NCI-H146 (cell line): ENCODE results near the gene SGCG.
"Not testable (repeated sequence)": the region's sequence is repeated elsewhere in the genome, so short reads cannot be mapped to it uniquely, and the experiment has no call there.

Experiments
- DNase-seq: peaks from one replicate; lab custom pipeline; 2025; lab: John Stamatoyannopoulos, UW

SGCG gene, protein sequence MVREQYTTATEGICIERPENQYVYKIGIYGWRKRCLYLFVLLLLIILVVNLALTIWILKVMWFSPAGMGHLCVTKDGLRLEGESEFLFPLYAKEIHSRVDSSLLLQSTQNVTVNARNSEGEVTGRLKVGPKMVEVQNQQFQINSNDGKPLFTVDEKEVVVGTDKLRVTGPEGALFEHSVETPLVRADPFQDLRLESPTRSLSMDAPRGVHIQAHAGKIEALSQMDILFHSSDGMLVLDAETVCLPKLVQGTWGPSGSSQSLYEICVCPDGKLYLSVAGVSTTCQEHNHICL

DNA sequence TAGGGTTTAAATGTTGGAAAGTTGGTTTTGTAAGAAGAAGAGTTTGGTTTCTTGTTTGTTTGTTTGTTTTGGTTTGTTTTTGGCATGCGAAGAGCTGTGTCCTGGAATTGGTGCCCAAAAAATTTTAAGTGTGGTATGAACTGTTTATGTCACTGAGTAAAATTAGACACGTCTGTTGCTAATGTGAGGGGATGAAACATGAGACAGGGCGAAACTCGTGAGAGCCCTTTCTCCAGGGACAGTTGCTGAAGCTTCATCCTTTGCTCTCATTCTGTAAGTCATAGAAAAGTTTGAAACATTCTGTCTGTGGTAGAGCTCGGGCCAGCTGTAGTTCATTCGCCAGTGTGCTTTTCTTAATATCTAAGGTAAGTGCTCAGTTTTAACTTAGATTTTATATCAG lies at the start of gene SGCG:
TSS of gene SGCG (plus strand) at position 269 of the 400 bp plus-strand sequence. CDS start 22,716 bp downstream, outside the sequence.
- no peak for DNase-seq

DNA sequence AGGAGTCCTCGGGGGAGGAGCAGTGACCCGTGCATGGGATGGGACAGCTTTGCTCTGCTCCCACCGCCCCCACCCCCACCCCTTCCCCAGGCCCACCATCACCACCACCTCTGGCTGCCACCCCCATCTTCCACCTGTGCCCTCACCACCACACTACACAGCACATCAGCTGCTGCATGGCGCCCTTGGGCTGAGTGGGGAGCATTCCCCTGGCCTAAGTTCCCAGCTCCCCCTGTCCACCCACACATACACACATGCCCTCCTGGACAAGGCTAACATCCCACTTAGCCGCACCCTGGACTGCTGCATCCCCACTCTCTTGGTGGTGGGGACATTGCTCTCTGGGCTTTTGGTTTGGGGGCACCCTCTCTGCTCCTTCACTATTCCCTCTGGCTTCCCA lies 46.2 kb upstream of the SGCG start:
- no peak for DNase-seq

DNA sequence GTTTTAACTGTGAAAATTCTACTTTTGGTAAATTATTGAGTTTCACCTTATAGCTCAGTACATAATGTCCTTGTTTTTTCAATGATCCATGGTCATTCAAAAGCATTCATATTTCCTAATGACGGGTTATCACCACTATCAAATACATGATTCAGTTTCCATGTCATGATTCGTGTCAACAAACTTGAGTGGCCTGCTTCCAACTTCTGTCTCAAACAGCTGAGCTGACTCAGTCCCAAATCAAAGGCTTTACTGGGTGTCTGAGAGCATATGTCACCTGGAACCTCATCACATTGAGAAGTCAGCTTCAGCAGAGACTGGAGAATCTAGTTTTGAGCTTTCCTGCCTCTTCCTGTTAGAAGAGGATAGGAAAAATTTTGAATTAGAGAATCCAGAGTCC lies 40.3 kb upstream of the SGCG start:
- DNase-seq = no peak

DNA sequence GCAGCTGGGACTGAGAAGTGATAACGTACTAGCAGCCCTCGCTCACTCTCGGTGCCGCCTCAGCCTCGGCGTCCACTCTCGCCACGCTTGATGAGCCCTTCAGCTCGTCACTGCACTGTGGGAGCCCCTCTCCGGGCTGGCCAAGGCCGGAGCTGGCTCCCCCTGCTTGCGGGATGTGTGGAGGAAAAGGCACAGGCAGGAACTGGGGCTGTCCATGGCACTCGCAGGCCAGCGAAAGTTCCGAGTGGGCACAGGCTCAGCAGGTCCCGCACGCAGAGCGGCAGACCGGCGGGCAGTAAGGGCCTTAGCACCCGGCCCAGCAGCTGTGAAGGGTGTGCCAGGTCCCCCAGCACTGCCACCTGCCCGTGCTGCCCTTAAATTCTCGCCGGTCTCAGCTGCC lies 38.8 kb upstream of the SGCG start:
- no peak for DNase-seq

DNA sequence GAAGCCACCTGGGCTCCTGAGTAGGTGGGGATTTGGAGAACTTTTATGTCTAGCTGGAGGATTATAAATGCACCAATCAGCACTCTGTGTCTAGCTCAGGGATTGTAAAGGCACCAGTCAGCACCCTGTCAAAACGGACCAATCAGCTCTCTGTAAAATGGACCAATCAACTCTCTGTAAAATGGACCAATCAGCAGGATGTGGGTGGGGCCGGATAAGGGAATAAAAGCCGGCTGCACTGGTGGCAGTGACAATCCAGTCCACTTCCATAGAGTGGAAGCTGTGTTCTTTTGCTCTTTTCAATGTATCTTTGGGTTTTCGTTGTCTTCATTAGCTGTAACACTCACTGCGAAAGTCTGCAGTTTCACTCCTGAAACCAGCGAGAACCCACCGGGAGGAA lies 38.2 kb upstream of the SGCG start:
- not testable (repeated sequence) for DNase-seq

DNA sequence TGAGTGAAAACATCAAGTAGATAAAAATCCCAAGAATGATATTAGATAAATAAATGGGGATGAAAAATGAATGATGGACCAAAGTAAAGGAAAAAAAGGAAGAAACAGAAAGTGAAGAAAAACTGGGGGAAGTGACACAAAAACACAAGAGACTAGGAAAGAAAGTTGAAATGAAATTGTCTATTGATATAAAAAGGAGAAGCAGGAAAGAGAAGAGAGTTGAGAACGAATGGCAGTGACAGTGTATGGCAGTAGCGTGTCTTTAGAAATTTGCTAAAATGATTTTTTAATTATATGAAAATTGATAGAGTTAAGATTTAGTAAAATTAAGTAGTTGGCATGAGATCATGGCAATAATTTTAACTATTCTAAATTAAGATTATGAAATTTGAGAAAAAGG lies 36.3 kb upstream of the SGCG start:
- DNase-seq = no peak

DNA sequence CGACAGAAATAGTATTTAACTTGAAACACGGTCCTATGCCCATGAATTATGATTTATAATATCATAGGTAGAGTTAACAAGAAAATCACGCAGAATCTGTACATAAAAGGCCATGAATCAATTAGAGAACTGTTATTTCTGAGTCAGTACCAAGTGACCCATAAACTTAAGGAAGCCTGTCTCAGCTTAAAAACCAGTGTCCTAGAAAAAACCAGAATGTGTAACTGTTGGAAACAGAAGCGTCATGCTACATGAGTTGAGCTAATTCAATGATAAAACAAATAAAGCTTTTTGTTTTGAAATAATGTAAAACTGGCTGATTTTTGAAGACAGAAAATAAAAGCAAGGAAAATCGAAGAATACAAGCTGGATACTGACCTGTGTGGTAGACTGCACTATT lies 34.8 kb upstream of the SGCG start:
- no peak for DNase-seq

DNA sequence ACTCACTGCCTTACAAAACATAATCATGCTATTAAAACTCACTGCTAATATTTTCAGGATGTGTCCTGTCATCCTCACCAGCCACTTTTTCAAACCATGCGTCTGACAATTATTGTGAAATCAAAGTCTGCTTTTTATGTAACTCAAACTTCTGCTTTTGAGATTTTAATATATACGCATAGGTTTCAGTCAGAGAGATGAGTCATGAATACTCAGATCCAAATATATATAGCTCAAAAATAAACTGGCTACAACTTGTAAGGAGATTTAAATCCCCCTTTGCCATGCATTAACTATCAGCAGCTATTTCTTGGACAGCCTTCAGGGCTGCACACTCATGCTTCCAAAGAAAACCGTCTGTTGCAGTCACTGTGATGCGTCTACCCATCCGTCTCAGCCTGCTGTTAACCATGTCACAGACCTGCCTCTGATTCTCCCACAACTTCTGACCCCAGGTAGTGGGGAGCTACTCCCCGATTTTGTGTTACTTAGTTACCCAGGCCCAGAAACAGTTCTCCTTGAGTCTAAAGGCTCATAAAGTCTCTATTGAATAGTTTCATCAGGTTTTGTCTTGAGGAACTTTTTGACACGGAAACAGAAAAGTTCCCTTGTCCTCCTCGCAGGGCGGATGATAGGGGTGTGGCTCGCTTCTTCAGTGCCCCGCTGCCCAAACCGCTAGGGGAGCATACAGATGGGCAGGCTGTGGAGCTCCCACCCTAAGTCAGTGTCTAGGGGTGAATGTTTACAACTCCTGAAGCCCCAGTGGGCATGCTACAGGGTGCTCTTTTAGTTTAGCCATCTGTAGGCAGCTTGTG lies 33.8 kb upstream of the SGCG start:
- no peak for DNase-seq

DNA sequence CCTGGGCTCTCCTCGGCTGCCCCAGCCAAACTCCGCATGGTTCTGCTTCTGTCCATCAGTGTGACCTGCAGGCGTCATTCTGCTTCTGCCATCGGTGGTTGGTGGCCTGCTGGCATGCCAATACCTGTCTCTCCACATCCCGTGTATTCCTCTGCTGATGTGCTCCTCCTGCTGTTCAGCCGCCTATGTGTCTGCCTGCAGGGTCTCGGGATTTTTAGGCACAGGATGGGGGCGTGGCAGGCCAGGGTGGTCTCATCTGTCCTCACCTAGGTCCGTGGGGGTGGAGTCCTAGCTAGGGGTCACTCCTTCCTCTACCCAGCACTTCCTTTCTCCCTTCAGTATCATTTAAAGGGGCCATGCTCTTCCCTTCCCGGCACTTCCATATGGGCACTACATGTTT lies 33.0 kb upstream of the SGCG start:
- no peak for DNase-seq

DNA sequence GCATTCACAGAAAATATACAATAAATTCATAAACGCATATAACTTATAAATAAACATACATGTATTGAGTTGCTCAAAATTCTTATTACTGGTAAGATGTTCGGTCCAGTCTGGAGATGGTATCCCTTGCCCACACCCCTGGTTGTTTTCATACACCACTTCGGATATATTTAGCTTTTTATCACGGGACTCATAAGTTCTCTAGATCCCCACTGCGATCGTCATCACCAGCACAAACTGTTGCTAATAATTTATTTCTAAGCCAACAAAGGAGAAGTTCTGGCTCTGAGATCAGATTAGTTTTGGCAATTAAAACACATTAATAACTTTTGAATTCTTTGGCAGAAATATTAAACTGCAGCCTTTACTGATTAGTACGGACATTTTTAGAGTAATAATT lies 23.0 kb upstream of the SGCG start:
- DNase-seq = no peak

DNA sequence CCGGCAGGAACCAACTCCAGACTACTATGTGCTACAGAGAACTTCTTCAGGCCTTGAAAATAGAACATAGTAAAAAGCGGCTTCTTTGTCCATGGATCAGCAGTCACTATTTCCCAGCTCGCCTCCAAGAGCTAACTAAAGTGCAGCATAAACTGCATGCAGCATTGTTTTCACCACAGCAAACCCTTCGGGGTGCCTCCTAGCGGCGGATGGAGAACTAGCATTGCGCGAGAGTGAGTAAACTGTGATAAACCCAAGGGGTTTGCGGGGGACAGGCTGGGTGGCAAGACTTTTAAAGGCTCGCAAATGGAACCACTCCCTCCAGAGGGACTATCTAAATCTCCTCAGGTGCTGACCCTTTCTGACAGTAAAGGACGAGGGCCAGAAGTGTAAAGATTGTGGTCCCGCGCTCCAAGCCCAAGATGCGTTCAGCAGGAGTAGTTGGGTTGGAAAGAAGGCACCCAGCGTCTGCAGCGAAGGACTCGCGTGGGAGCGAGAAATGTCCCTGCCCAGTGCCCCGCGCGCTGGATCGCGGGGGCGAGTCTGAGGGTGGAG lies 21.5 kb upstream of the SGCG start:
- no peak for DNase-seq

DNA sequence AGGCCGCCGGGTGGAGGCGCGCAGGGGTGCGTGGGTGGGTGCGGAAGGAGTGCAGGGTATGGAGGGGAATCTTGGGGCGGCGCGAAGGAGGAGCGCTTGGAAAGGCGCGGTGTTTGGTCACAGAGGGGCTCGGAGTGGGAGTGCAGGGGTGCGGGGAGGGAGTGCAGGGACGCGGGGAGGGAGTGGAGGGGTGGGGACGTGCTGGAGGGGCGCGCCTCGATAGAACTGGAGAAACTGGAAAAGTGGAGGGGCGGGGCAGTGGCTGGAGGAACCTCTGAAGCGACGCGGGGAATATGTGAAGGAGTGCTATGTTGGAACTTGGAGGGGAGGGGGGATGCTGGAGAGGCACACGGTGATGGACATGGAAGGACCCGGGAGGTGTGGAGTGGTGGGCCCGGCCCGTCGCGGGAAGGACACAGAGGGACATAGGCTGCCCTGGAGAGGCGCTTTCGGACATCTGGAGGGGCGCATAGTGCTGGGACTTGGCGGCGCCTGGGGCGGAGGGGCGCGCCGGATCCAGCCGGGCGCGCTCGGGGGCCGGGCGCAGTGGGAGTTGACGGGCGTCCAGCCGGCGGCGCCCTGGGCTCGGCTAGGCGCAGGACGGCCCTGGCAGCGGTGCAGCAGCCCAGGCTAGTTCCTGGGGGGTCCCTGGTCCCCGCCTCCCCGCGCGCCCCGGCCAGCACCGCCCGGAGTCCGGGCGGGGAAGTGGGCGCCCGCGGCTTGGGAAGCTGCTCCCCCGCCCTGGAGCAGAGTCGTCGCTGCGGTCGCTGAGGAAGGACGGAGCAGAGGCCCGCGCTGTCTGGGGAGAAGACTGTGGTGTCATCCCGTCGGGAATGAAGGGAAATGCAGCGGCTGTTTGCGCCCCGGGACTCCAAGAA lies 20.8 kb upstream of the SGCG start:
- DNase-seq = no peak

DNA sequence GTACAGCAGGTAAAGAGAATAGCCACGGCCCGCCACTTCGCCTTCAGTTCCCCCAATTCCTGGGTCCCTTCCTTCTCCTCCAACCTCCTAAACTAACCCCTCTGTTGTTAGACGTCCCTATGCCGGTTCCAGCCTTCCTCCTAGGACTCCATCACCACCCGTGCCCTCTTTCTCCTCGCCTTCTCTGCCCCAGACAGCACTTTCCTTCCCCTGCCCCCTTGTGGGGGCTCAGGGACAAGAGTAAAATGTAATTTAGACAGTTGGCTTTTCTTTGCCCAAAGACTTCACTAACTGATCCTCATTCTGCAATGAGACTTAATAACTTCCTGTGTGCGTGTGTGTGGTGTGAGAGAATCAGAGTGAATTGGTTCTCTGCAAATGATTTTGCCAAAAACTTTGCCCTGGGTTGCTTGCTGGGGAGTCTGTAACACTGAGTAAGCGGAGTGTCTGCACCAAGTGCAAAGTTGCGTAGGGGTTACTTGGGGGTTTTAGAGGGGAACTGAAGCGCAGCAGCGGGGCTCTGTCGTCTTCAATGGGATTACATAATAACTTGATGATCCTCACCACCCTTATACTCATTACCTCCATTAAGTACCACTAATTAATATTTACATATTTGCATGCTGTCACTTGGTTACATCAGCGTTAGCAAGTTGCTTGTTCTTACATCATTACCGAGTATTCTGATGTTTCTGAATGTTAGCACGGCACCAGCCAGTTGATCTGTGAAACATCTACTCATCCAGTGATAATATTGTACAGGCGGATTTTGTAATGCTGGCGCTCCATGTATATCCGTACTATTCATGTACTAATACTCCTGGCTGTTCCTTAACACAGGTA lies 19.9 kb upstream of the SGCG start:
- DNase-seq = no peak

DNA sequence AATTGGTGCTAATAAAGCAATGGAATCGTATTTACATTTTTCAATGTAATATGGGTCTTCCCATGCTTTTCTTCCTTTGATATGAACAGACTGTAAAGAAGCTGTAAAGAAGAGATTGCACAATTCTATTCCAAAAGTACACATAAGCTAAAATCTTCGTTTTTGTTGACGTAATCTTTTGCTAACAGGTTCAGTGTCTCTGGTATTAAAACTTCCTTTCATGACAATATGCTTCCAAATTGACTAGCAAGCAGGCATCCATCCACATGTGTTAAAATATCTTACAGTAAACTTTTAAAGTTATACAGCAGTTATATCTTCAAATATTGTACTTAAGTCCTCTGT lies 19.3 kb upstream of the SGCG start:
- DNase-seq = no peak

DNA sequence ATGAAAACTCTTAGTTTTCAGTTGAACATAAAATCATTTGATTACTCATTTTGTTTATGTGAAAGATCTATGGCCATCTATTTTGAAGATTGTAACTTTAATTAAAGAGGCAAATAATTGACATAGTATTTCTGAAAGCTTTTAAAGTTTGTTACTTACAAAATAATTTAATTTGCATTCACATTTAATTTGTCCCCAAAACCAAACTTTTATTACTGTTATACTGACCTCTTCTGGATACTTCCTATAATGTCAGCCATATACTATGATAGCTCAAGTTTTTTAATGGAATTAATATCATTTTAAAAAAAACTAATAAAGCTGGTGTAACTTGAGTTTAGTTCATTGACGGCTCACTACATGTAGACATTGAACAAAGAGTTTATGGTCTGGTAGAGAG lies 4.9 kb upstream of the SGCG start:
- no peak for DNase-seq

DNA sequence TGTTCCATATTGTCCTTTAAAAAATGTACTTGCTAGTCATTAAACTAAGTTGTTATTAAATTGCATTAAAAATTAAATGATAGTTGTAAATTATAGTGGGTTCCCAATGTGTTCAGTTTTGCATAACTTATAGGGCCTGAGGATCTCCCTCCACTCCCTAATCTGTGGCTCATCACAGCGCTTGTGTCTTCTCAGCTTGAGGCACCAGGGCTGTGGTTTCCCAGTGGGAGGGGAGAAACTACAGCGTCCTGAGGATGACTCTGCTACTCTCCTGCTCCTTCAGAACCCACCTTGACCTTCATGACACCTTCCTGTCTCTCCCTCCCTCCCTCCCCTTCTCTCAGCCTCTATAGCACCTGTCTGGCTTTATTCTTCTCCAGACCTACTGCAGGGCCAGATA lies 1.4 kb downstream of the SGCG start:
- DNase-seq = no peak

DNA sequence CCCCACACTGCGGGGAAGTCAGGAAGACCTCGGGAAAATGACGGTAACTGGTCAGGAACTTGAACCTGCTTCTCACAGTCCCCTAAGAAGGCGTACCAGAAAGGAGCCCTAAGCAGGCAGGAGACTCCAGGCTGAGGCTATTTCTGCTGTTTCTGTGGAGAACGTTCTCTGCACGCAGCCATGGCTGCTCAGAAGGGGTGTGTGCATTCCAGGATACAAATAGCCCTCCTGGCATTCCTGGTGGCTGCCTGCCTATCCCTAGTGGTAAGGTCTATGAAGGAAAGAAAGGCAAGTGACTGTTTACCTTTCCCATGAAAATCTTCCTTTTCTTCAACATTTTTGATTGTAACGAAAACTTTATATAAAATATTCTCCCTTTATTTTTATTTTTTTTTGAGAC lies 2.5 kb downstream of the SGCG start:
- DNase-seq = no peak

DNA sequence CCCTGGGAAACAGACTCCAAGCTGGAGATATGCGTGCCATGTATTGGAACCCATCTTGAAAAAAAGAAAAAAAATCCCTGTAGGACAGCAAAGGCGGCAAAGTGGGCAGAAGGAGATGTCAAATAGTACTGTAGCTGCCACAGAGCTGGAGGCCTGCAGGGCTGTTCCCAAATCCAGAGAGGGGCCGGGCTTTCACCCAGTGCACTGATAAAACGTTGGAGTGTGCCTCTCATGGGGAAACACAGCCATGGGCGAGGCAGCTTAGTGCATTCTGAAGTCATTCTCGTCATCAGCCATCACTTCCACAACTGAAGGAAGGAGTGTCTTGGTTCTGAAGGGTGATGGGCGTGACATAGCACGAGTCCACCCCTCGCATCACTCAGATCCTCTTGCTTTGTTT lies 4.8 kb downstream of the SGCG start:
- DNase-seq = no peak

DNA sequence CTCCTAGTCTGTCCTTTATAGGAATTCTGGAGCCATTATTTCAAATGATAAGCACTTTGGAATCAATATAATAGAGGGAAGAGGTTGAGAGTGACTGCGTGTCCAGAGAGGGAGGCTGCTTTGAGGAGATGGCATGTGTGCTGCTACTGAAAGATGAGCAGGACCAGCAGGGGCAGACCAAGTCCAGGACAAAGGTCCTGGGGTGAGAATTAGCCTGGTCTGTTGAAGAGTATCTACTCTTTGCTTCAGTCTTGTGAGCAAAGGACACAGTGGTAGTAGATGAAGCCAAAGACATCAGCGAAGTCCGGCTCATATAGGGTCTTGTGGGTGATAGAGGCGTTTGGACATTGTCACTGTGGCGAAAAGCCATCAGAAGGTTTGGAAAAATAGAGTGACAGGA lies 21.1 kb downstream of the SGCG start:
- no peak for DNase-seq

DNA sequence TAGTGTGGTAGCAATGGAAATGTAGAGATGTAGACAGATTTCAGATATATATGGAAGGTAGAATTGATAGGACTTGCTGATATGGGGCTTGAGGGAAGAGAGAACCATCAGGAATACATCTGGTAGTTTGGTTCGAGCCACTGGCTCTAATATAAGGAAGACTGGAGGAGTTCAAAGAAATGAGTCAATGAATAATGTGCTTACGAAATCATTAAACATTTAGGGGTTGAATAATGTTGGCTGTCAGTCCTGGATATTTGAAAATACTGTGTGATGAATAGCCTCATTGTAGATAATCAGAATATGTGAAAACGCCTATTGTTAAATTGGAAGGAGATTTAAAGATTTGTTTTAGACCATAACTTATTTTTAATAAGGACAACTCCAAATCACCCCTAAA lies 21.6 kb downstream of the SGCG start:
- DNase-seq = no peak

DNA sequence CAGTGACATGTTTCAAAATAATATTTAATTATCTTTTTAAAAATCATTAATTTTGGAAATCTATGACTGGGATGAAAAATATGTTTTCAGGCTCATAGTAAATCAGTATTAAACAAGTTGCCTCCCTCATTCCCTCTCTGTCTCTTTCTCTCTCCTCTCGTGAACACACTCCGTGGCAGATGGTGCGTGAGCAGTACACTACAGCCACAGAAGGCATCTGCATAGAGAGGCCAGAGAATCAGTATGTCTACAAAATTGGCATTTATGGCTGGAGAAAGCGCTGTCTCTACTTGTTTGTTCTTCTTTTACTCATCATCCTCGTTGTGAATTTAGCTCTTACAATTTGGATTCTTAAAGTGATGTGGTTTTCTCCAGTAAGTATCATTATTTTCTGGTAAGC lies 22.7 kb downstream of the SGCG start:
- DNase-seq = no peak

DNA sequence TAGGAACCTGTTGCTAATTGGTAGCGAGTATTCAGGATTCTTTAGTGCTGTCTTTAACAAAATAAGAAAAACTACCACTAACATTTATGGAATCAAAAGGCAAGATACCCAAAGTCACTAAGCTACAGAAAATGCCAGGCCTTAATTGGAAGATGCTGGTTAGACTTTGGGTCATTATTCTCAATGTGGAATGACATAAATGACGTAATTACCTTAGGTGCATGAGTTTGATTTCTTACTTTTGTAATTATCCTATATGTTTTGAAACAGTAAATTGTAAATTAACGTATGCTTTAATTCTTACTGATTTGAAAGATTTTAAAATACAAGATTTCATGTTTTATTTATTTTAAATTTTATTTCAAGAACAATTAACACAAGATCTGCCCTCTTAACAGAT lies 25.0 kb downstream of the SGCG start:
- no peak for DNase-seq
